ENCODE measurements around the gene PCDHGA12.

DNA sequence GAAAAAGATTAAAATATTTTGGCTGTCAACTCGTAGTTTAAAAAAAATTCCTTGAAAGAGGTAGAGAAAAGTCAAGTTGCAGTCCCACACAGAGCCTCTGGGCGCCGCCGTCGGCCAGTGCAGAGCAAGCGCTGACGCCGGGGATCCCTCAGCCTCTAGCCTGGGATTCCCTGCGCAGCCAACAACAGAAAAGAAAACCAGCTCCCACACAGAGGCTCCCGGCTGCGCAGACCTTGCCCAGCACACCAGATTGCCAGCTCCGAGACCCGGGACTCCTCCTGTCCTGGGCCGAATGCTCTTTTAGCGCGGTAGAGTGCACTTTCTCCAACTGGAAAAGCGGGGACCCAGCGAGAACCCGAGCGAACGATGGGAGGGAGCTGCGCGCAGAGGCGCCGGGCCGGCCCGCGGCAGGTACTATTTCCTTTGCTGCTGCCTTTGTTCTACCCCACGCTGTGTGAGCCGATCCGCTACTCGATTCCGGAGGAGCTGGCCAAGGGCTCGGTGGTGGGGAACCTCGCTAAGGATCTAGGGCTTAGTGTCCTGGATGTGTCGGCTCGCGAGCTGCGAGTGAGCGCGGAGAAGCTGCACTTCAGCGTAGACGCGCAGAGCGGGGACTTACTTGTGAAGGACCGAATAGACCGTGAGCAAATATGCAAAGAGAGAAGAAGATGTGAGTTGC, 12.7 kb upstream of the PCDHGA12 start, which contains the start of gene PCDHGB7:
- TF ChIP-seq, protein P1, sequence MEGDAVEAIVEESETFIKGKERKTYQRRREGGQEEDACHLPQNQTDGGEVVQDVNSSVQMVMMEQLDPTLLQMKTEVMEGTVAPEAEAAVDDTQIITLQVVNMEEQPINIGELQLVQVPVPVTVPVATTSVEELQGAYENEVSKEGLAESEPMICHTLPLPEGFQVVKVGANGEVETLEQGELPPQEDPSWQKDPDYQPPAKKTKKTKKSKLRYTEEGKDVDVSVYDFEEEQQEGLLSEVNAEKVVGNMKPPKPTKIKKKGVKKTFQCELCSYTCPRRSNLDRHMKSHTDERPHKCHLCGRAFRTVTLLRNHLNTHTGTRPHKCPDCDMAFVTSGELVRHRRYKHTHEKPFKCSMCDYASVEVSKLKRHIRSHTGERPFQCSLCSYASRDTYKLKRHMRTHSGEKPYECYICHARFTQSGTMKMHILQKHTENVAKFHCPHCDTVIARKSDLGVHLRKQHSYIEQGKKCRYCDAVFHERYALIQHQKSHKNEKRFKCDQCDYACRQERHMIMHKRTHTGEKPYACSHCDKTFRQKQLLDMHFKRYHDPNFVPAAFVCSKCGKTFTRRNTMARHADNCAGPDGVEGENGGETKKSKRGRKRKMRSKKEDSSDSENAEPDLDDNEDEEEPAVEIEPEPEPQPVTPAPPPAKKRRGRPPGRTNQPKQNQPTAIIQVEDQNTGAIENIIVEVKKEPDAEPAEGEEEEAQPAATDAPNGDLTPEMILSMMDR (IDR thresholded peaks at IDR 0.05) = peak; percentile 43 to 79 (median 64)
- peak in 1 of 2 donors; percentile 18 for TF ChIP-seq POLR2A (IDR thresholded peaks at IDR 0.05)

Measured in adrenal gland (tissue), 5 donors.